ENCODE measurements around the gene MANSC4.
"Not testable (repeated sequence)": the region's sequence is repeated elsewhere in the genome, so short reads cannot be mapped to it uniquely, and the experiment has no call there.

The MANSC4 gene

DNA sequence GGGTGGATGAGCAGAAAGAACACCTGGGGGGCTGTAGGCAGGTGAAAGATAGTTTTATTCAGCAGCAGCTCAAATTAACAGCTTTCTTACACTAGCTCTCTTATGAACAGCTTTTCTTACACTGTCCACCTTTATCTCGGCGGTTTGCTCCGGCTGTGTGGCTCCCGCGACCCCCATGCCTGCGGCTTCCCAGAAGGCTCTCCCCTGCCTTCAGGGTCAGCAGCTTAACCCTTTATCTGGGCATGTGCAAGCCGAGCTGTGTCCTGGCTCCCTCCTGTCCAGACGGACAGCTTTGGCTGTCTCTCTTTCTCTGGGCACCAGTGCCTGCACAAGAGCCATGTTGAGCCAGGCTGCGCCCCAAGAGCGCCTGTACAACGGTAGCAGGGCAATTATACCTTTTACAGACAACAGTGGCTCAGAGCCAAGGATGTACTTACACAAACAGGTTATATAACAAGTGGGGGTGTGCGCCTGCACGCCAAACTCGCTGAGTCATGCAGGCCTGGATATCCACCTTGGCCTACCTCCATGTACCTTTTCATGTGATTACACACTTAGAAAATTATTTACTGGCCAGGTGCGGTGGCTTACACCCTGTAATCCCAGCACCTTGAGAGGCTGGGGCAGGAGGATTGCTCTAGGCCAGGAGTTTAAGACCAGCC lies 28.5 kb downstream of the MANSC4 start:
- no peak for DNase-seq (ENCODE audit: low spot score)

DNA sequence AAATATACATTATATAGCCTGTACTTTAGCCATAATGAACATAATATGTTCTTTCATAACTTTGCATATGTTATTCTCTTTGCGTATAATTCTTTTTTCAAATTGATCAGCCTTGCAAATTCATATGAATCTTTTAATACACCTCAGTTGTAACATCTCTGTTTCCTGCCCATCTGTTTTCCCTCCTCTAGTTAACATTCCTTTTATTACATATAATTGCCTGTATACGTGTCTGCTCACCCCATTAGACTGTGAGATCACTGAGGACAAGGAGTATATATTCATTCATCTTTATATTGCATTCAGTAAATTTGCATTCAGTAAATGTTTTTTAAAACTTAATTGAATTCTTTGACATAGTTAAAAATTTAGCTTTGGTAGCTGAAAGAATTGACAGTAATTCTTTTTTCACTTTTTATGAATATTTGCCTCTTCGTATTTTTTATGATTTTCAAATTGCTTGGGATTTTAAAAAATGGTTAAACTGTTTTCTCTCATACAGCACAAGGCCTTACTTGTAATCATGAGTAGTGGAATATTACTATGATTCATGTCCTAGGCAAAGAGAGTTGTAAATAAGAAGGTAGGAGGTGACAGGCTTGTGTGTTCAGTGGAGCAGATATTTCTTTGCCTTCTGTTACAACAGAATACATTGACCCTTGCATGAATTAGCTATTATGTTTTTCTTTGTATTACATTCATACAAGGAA lies 32.8 kb downstream of the MANSC4 start:
- no peak for DNase-seq (ENCODE audit: low spot score)

DNA sequence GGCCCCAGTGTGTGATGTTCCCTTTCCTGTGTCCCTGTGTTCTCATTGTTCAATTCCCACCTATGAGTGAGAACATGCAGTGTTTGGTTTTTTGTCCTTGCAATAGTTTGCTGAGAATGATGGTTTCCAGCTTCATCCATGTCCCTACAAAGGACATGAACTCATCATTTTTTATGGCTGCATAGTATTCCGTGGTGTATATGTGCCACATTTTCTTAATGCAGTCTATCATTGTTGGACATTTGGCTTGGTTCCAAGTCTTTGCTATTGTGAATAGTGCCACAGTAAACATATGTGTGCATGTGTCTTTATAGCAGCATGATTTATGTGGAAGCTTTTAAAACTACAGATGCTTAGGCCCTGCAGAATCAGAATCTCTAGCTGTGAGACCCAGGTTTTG lies 34.3 kb downstream of the MANSC4 start:
- not testable (repeated sequence) for DNase-seq (ENCODE audit: low spot score)

DNA sequence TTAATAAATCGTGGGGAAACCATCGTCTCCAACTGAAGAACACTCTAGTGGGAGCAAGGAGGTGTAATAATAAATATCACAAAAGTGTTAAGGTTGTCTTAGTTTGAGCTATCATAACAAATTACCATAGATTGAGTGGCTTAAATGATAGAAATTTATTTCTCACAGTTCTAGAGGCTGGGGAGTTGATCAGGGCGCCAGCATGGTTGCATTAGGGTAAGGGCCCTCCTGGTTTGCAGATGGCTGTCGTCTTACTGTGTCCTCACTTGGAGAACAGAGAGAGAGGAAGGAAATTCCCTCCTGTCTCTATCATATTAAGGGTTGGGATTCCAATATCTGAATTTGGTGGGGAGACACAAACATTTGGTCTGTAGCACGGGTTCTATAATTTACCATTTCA lies 36.4 kb downstream of the MANSC4 start:
- DNase-seq (ENCODE audit: low spot score): no peak

DNA sequence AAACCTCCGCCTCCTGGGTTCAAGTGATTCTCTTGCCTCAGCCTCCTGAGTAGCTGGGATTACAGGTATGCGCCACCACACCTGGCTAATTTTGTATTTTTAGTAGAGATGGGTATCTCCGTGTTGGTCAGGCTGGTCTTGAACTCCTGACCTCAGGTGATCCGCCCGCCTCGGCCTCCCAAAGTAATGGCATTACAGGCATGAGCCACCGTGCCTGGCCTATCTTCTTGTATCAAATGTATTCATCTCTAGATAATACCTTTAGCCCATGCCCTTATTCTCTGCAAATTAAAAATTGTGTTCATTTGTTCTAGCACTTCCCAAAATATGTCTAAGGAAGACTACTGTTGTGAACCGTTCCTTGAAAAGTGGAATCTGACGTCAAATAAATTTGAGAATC lies 45.7 kb downstream of the MANSC4 start:
- DNase-seq (ENCODE audit: low spot score): not testable (repeated sequence)

DNA sequence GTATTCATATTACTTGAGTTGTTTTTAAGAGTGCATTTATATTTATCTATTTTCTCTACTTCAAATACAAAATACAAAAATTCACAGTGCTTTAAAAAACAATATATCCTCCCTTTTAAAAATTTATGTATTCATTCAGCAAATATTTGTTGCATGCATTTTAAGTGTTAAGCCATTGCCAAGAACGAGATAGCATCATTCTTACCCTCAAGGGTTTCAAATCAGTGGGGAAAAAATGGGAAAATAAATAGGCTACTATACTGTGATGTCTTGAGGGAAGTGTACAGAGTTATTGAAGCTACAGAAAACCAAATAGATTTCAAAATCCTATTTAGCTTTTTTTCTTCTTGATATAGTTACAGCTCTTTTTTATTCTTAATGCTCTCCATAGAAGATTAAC lies 46.2 kb downstream of the MANSC4 start:
- DNase-seq (ENCODE audit: low spot score): no peak

DNA sequence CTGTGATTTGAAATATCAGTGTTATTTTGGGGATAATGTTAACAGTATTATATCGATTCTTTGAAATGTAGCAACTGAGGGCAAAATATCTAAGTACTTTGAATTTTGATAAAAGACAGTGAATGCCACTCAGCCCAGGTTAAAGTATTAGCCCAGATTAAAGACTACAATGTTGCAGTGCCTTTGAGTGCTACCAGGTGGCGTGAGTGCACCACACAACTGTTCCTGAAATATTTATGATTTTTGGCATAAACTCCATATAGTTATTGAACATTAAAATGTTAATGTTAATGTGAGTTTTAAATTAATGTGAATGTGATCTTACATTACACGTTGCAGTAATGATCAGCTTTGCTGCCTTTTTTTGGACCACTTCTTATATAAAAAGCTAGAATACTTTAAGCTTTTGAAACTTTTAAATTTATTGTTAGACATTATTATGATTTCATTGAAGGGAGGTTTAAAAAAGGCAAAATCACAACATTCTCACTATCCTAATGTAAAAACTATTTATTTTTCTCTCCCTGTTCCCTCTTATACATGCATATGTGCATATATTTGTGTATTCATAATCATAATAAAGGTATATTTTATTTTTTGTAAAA lies 46.9 kb downstream of the MANSC4 start:
- peak; percentile 18 for DNase-seq (ENCODE audit: low spot score)

DNA sequence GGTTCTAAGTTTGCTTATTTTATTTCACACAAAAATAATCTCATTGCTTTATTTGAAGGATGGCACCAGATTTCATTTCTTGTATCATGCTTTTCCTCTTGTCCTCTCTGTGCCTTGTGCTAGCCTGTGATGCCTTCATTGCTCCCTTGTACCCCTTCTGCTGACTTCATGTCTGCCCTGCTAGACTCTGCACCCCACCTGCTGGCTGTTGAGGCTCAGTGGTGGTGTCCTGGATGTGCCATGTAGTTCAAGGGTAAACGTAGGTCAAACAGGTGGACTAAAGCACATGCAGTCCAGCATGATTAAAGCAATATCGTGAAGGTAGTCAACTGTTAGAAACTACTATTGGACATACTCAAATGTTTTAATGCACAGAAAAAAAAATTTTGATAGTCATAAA lies 47.8 kb downstream of the MANSC4 start:
- DNase-seq (ENCODE audit: low spot score): no peak

DNA sequence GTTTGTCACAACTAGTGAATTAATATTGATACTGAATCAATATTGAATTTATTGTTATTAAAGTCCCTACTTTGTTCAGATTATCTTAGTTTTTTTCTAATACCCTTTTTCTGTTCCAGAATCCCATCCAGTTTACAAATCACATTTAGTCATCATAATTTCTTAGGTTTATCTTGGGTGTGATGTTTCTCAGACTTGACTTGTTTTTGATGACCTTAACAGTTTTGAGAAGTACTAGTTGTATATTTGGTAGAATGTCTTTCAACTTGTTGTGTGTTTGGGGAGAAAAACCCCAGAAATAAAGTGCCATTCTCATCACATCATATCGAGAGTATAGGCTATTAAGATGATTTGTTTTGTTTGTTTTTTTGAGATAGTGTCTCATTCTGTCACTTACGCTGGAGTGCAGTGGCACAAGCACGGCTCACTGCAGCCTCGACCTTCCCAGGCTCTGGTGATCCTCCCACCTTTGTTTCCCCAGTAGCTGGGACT lies 49.9 kb downstream of the MANSC4 start:
- DNase-seq (ENCODE audit: low spot score): no peak

DNA sequence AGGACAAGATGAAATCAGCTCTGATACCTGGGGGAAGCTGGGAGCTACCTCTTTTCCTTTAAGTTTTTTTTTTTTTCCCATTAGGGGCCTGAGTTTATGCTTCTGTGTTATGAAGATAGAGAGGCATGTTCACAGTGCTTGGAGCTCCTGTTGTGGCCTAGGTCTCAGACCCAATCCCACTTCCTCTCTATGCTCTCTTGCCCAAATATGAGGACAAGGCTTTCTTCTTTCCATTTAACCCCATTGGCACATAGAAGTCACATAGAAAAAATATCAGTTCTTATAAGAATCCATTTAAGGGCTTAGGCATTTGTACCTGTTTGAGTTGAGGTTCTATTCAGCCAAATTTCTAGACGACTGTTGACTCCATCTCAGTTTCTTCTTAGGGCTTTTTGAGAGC lies 56.8 kb downstream of the MANSC4 start:
- no peak for DNase-seq (ENCODE audit: low spot score)

Data from hematopoietic multipotent progenitor cell treated with erythropoietin and hydrocortisone succinate and interleukin-3 and kit ligand, for 17 days (in vitro differentiated cells).